Stimulated activated CD8-positive, alpha-beta memory T cell treated with anti-CD3 and anti-CD28 coated beads, Interleukin-2, amount 100 ng/mL, for 48 hours (primary cell): ENCODE measurements around the gene PIF1.

Source experiments
- DNase-seq, 2 donors: peaks; one replicate each; pipeline ENCODE4 v3.0.0-alpha.2; 2020; ENCODE audit warnings: low read depth in 2 of 2

The PIF1 gene

DNA sequence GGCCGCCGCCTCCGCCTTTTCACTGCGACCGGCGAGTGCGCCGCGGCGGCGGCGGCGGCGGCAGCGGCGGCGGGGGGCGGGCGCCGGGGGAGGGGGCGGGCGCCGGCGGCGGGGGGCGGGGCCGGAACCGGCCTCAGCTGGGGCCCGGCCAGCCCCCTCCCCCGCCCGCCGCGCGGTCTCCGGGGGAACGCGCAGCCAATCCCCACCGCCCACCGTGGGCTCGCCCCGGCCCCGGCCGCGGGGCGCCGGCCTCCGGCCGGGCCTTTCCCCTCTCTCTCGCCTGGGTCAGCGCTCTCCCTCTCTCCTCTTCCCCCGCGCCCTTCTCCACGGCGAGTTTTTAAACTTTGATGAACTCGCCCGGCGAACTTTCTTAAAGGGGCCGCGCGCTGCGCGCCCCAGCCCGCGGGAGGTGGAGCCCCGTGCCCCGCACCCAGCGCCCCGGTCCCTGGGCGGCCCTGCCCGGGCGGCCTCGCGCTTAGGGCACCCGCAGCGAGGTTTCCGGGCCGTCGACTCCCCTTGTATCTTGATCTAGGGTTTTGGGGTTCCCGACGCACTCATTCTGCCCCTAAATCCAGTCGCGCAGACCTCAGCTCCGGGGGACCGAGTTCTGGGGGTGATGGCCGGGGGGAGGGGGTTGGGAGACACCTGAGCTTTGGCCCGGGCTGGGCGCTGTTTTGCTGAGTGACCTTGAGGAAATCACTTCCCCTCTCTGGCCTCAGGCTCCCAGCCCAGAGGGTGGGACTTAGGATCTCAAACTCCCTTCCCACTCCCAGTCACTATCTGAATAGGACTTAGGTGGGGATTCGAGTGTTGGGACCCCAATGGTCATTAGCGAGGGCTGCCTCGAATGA, 49.7 kb downstream of the PIF1 start, which contains the start of gene RBPMS2:
TSS of gene RBPMS2 (minus strand) at position 39 of the 851 bp plus-strand sequence. CDS start 270 bp downstream, outside the sequence.
- no peak for DNase-seq

DNA sequence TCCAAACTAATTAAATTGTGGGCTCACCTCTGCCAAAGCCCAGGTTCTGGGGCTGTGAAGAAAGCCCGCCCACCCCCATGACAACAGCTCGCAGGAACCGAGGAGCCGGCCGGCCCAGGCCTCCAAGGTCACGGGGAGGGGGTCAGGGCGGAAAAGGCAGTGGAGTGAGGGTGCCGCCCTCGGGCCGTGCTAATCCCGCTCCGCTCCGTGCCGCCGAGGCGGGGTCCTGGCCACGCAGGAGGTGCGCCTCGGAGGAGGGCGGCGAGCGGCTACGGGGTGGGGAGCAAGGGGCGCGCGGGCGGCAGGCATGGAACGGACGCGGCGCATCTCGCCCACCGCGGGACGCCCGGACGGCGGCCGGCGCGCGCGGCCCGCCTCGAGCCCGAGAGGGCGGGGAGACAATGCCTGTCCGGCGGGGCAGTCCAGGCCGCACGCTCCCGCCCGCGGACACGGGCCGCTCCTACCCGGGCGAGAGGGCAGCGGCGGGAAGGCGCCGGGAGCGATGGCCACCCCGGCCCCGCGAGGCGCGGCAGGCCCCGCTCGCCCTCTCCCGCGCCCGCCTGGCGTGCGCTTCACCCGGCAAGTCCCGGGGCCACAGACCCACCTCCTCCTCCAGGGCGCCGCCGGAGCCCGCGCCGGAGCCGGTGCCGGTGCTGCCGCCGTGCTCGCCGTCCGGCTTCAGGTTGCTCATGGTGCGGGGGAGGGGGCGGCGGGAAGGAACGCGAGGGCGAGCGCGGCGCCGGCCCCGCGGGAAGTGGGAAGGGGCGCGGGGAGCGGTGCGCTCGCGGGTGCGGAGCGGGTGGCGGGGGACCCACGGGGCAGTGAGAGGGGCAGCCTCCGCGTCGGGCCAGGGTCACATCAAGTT, 50.6 kb downstream of the PIF1 start:
- DNase-seq = no peak

GRCh38 chr15:64774037-64774628, 51.3 kb downstream of the PIF1 start:
- DNase-seq = no peak

GRCh38 chr15:64773606-64774005, 51.8 kb downstream of the PIF1 start:
- no peak for DNase-seq

GRCh38 chr15:64772964-64773363, 52.5 kb downstream of the PIF1 start:
- no peak for DNase-seq

GRCh38 chr15:64772488-64772887, 53.0 kb downstream of the PIF1 start:
- no peak for DNase-seq

DNA sequence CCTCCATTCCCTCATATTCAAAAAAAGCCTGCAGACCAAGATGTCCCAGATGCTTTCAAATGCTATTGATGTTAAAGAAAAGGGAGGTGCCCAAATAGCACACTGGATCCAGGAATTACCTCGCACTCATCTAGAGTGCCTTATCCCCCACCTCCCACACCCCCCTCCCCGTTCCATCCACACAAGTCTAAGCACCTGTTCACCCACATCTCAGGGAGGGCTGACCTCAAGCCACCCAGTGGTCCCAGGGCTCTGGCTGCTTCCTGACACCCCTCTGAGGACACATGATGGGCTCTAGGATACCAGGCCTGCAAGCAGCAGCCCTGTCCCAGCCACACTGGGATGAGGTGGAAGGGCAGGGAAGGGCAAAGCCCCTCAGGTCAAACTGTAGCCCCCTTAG, 54.8 kb downstream of the PIF1 start:
- DNase-seq = no peak

DNA sequence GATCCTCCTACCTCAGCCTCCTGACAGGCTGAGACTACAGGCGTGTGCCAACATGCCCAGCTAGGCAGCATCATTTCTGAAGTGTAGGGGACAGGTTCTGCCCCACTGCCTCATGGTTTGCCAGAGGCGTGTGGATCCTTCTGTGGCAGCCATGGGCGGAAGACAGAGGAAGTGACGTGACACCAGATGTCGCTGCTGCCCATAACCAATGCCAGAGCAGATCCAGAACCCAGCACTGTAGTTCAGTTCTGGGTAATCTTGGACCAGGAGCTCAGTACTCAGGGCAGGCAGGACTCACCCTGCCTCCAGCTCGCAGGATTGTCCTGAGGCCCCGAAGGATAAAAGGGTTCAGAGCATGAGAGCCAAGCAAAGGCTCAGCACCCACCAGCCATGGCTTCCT, 58.2 kb downstream of the PIF1 start:
- no peak for DNase-seq

GRCh38 chr15:64766058-64766457, 59.4 kb downstream of the PIF1 start:
- no peak for DNase-seq
